NT2/D1 (cell line): ENCODE data around the gene WDR5.

Source experiments
- DNase-seq: peaks from one replicate; pipeline ENCODE4 v3.0.0-alpha.2; 2011; ENCODE audit warnings: low read depth, low spot score
- H3K27me3 ChIP-seq: 2 replicates; pipeline ENCODE4 v1.6.0; 2011; ENCODE audit warnings: mild to moderate bottlenecking; ENCODE audit not compliant: insufficient read length, insufficient read depth
- H3K36me3 ChIP-seq: 2 replicates; pipeline ENCODE4 v1.6.1; 2011; ENCODE audit warnings: mild to moderate bottlenecking, low read length, mixed read lengths; ENCODE audit not compliant: insufficient read depth, insufficient read length
- H3K4me1 ChIP-seq: 2 replicates; pipeline ENCODE4 v1.5.1; 2011; ENCODE audit not compliant: insufficient read depth, insufficient read length
- H3K4me3 ChIP-seq: 2 replicates; pipeline ENCODE4 v1.5.1; 2011; ENCODE audit warnings: low read depth; ENCODE audit not compliant: insufficient read length
- H3K9ac ChIP-seq: 2 replicates; pipeline ENCODE4 v1.6.0; 2011; ENCODE audit warnings: low read depth; ENCODE audit not compliant: insufficient read length
- H3K9me3 ChIP-seq: 2 replicates; pipeline ENCODE4 v1.5.1; 2011; ENCODE audit warnings: mild to moderate bottlenecking, low read length; ENCODE audit not compliant: insufficient read depth
- SUZ12 ChIP-seq: IDR thresholded peaks from 2 replicates; pipeline ENCODE4 v1.6.1; 2011; ENCODE audit not compliant: insufficient read length, insufficient read depth; ENCODE audit errors: extremely low read depth
- YY1 ChIP-seq: IDR thresholded peaks from 2 replicates; pipeline ENCODE4 v1.6.1; 2011; ENCODE audit not compliant: insufficient read length, insufficient read depth
- ZNF274 ChIP-seq: IDR thresholded peaks from 2 replicates; pipeline ENCODE4 v1.6.1; 2011; ENCODE audit warnings: mild to moderate bottlenecking, low read depth, low read length

WDR5 gene

GRCh38 chr9:134208981-134209725 is 73.3 kb downstream of the WDR5 start:
- no peak for DNase-seq
- Histone ChIP-seq H3K9ac (no peak overlapping the region), H3K4me1 (peaks cover 11% of the 10 kb centered on the region), H3K36me3 (no peaks in the 10 kb centered on the region), H3K27me3 (no peaks in the 10 kb centered on the region), H3K9me3 (peaks cover 12% of the 10 kb centered on the region; the same call in 1 of the 2 replicates), H3K4me3 (no peak overlapping the region)
- TF ChIP-seq YY1 = no peak
- no peak for TF ChIP-seq SUZ12
- TF ChIP-seq ZNF274 = no peak
